GM12864 (cell line): ENCODE results near the gene CUBN.

ENCODE experiments used
- DNase-seq: peaks from one replicate; pipeline ENCODE4 v3.0.0-alpha.2; 2011; ENCODE audit warnings: low read depth
- H3K4me3 ChIP-seq: 2 replicates; pipeline ENCODE4 v1.5.1; 2011; ENCODE audit warnings: mild to moderate bottlenecking, low read depth, low read length, control low read depth
- TF ChIP-seq, protein P1 (sequence below): IDR thresholded peaks from 2 replicates; pipeline ENCODE4 v1.5.1; 2011; ENCODE audit warnings: low read depth, mild to moderate bottlenecking, moderate library complexity, low read length, control low read depth, inconsistent platforms; ENCODE audit errors: missing control alignments

Gene CUBN

DNA sequence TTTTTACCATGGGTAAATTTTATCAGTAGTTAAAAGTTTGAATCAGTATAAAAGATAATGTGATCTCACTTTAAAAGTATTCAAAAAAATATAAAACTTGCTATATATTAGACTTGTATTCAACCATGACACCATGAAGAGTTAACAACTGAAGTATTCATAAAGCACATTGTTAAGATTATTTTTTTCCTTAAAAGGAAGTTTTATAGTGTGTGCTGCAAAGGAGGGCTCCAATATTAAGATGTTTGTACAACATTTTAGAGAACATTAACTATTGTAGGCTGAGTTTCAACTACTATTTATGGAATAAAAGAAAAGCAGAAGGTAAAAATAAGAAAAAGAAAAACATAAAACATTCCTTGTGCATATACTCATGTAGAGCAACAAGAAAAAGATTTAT lies 24.5 kb upstream of the CUBN start:
- TF ChIP-seq, protein P1, sequence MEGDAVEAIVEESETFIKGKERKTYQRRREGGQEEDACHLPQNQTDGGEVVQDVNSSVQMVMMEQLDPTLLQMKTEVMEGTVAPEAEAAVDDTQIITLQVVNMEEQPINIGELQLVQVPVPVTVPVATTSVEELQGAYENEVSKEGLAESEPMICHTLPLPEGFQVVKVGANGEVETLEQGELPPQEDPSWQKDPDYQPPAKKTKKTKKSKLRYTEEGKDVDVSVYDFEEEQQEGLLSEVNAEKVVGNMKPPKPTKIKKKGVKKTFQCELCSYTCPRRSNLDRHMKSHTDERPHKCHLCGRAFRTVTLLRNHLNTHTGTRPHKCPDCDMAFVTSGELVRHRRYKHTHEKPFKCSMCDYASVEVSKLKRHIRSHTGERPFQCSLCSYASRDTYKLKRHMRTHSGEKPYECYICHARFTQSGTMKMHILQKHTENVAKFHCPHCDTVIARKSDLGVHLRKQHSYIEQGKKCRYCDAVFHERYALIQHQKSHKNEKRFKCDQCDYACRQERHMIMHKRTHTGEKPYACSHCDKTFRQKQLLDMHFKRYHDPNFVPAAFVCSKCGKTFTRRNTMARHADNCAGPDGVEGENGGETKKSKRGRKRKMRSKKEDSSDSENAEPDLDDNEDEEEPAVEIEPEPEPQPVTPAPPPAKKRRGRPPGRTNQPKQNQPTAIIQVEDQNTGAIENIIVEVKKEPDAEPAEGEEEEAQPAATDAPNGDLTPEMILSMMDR, result no peak
- no peak overlapping the region for H3K4me3 ChIP-seq
- DNase-seq, result no peak

DNA sequence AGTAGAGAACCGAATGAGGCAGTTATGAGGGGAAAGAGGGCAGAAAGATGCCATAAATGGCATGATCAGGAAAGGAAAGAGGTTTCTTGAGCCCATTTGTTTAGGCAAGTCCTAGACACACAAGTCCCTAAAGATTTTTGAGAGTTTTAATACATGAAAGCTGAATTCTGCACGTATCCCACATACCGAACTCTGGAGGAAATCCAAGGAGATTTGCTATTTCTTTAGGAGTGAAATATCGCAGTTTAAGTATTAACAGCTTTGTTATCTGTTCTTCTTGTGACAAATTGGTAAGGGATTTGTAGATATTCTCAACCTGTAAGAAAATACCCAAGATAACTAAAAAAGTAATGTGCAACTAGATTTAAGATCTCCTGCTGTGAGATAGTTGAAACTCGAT lies 23.7 kb upstream of the CUBN start:
- no peak for DNase-seq
- TF ChIP-seq, protein P1, result no peak
- no peak overlapping the region for H3K4me3 ChIP-seq

DNA sequence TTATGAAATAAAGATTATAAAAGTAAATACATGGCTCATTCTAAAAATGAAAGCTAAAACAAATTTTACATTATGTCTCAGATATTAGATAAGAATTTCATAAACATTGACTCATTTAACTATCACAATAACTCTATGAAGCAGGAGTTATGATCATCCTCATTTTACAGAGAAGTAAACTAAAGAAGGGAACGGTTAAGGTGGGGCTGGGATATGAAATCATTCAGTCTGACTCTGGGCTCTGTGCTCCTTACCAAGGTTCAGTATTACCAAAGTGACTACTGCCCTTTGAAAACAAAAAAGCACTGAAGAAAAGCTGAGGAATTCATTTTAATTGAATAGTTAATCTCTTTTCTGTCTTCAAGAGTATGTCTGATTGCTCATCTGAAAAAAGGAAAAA lies 22.1 kb upstream of the CUBN start:
- TF ChIP-seq, protein P1, result no peak
- no peak for DNase-seq
- H3K4me3 ChIP-seq, result no peak overlapping the region

DNA sequence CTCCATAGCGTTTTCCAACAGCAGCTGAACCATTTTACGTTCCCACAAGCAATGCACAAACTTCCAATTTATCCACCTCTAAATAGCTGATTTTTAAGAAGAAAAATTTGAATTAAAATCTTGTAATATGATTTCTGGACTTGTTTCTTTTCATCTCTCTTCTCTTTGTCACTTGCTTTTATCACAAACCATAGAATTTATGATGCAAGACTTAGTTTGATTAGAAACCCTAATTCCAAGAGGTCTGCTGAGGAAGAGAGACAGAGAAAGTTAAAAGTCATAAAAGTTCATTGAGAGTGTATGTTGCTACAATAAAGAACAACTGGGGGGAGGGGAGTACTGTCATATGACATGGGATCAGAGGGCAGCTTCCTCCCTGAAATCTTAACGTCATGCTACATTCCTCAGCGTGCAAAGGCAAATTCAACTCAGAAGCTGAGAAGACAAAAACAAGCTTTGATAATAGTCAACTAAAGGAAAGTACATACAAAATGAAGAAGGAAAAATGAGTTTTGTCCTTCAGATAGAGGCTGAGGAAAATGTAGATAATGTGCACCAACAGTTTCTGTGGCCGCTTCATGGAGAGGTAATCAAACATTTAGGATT lies 18.4 kb upstream of the CUBN start:
- DNase-seq, result no peak
- TF ChIP-seq, protein P1, result no peak
- H3K4me3 ChIP-seq, result no peak overlapping the region

DNA sequence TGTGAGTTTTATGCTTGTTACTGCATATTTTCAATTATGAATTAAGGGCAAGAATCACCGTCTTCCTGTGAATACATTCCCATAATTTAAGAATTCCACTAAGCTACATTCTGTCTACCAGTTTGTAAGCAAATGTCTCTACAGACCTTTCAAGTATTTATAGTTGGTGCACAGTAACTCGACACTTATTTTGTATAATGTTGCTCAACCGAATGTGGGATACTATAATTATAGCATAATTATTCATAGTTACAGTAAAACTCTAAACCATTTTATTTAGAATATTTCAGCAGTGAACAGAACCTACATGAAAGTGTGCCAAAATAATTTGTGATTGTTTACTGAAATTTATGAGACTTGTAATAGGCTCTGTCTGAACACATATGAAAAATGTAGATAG lies 17.3 kb upstream of the CUBN start:
- no peak for DNase-seq
- TF ChIP-seq, protein P1, result no peak
- no peak overlapping the region for H3K4me3 ChIP-seq

DNA sequence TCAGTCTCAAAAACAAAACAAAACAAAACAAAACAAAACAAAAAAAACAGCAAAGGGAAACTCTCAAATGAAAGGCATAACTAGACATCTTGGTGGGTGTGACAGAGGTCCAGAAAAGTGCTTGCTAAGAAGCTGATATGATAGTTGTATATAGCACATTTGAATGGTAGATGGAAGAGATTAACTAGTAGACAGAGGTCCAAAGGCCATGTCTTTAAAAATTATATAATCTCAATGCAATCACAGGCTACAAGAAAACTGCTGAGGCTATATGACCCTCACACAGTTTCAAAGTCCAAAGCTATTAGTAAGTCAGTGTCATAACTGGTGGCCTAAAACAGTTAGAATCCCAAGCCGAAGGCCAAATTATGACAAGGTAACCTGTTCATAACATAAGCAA lies 15.6 kb upstream of the CUBN start:
- no peak overlapping the region for H3K4me3 ChIP-seq
- TF ChIP-seq, protein P1, result no peak
- DNase-seq, result no peak

DNA sequence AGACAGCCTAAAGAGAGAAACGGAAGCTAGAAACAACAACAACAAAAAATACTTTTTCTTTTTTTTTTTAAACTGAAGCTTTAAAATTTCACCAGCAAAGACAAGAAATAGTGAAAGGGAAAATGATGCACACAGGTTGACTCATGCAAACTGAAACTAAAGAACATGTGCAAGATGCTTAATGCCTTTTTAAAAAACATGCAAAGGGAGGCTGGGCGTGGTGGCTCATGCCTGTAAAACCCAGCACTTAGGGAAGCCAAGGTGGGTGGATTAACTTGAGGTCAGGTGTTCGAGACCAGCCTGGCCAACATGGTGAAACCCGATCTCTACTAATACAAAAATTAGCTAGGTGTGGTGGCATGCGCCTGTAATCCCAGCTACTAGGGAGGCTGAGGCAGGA lies 15.1 kb upstream of the CUBN start:
- peak; percentile 15 for DNase-seq
- TF ChIP-seq, protein P1, result no peak
- no peak overlapping the region for H3K4me3 ChIP-seq
